ENCODE results near the gene SCYGR6.

GRCh38 chr2:227687189-227687588 is 37.4 kb downstream of the SCYGR6 start:
- TF ChIP-seq ZNF221 (tag by site-specific recombination; IDR thresholded peaks at IDR 0.05; ENCODE audit: borderline replicate concordance), result no peak
- TF ChIP-seq KLF7 (tag by site-specific recombination; IDR thresholded peaks at IDR 0.05; ENCODE audit: borderline replicate concordance), result no peak
- no peak for TF ChIP-seq CTCF (tag by site-specific recombination; IDR thresholded peaks at IDR 0.05)
- TF ChIP-seq, protein P1, sequence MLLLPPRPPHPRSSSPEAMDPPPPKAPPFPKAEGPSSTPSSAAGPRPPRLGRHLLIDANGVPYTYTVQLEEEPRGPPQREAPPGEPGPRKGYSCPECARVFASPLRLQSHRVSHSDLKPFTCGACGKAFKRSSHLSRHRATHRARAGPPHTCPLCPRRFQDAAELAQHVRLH (tag by site-specific recombination; IDR thresholded peaks at IDR 0.05), result no peak
